ENCODE results near the gene NXF3.
"Not testable (repeated sequence)": the region's sequence is repeated elsewhere in the genome, so short reads cannot be mapped to it uniquely, and the experiment has no call there.

Gene NXF3, protein sequence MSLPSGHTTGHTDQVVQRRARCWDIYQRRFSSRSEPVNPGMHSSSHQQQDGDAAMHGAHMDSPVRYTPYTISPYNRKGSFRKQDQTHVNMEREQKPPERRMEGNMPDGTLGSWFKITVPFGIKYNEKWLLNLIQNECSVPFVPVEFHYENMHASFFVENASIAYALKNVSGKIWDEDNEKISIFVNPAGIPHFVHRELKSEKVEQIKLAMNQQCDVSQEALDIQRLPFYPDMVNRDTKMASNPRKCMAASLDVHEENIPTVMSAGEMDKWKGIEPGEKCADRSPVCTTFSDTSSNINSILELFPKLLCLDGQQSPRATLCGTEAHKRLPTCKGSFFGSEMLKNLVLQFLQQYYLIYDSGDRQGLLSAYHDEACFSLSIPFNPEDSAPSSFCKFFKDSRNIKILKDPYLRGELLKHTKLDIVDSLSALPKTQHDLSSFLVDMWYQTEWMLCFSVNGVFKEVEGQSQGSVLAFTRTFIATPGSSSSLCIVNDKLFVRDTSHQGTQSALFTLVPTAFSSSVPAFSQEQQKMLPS

DNA sequence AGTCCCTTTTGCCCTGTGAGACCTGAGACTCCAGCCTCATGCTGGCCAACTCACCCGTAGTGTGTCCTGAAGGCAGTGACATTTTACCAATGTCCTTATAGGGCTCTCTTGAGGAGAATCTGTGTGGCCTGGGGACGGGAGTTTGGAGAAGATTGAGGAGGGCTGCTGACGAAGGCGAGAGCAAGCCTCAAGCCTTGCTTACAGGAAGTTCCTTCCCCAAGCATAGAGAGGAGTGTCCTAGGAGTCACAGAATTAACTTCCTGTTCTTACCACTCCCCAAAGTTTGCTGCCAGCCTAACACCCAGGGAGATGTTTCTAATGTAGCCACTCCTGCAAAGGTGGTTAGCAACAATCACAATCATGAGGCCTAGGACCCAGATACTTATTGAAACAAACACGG lies at the start of gene NXF3:
Gene NXF3, minus strand, starts transcription at position 202 of the 400 bp plus-strand sequence. Its CDS starts 120 bp downstream, at position 82.
- no peak for DNase-seq (ENCODE audit: low read depth)

DNA sequence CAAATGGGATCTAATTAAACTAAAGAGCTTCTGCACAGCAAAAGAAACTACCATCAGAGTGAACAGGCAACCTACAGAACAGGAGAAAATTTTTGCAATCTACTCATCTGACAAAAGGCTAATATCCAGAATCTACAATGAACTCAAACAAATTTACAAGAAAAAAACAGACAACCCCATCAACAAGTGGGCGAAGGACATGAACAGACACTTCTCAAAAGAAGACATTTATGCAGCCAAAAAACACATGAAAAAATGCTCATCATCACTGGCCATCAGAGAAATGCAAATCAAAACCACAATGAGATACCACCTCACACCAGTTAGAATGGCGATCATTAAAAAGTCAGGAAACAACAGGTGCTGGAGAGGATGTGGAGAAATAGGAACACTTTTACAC lies 43.6 kb upstream of the NXF3 start:
- not testable (repeated sequence) for DNase-seq (ENCODE audit: low read depth)

DNA sequence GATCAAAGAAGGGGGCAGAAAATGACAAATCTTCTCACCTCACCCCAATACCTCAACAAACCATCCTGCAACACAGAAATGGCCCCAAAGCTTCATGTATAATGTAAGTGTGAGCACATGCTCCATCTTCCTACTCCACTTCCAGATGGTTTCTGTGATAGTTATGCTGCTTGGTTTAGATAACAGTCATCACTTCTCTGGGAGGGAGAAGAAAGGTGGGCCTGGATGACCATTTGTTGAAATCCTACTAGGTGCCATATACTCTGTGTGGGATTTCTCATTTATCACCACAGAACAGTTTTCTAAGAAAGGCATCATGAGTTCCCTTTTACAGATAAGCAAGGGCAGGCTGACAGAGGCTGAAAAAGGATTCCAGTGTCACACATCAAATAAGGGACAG lies 31.3 kb upstream of the NXF3 start:
- DNase-seq (ENCODE audit: low read depth) = no peak

DNA sequence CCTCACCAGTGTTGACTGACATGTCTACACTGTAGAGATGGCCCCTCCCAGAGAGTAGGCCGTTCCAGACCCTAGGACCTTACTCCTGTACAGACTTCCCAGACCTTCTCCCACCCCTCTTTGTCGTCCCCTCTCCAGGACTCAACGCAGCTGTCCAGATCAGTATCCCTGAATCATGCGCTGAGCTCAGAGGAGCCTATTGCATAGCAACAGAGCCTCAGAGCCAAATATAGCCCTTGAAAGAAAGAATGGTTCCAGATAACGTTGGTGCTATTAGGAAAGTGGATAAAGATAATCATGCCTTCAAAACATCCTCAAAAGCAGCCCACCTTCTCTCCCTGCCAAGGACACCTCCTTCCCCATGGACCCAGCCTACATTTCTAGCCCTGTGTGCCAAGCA lies 27.8 kb upstream of the NXF3 start:
- DNase-seq (ENCODE audit: low read depth) = no peak

DNA sequence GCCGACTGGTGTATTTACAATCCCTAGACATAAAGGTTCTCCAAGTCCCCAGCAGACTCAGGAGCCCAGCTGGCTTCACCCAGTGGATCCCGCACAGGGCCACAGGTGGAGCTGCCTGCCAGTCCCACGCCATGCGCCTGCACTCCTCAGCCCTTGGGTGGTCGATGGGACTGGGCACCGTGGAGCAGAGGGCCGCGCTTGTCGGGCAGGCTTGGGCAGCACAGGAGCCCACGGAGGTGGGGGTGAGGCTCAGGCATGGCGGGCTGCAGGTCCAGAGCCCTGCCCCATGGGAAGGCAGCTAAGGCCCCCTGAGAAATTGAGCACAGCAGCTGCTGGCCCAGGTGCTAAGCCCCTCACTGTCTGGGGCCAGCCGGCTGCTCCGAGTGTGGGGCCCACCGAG lies 24.0 kb upstream of the NXF3 start:
- DNase-seq (ENCODE audit: low read depth) = not testable (repeated sequence)

DNA sequence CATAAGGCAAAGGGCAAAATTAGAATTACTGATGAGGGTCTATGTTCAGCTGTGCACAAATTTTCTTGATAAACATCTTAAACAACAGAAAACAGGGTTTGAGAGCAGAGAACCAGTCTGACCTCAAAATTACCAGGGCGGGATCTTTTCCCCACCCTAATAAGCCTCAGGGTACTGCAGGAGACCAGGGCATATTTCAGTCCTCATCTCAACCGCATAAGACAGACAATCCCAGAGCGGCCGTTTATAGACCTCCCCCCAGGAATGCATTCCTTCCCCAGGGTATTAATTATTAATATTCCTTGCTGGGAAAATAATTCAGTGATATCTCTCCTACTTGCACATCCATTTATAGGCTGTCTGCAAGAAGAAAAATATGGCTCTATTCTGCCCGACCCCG lies 16.6 kb upstream of the NXF3 start:
- not testable (repeated sequence) for DNase-seq (ENCODE audit: low read depth)

DNA sequence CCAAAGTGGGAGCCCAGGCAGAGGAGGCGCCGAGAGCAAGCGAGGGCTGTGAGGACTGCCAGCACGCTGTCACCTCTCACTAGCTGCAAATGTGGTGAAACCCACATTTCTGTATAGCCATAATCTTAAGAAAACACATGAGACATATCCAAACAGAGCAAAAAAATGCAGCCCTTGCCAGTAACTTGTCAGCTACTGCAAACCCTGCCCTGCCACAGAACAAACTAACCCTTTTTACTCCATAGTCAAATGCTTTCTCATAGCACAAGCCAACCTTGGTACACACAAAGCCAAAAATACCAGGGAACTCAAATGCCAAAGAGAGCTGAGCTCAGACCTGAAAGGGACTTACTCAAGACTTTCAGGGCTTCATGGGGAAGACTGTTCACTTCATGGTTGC lies 14.9 kb upstream of the NXF3 start:
- no peak for DNase-seq (ENCODE audit: low read depth)

DNA sequence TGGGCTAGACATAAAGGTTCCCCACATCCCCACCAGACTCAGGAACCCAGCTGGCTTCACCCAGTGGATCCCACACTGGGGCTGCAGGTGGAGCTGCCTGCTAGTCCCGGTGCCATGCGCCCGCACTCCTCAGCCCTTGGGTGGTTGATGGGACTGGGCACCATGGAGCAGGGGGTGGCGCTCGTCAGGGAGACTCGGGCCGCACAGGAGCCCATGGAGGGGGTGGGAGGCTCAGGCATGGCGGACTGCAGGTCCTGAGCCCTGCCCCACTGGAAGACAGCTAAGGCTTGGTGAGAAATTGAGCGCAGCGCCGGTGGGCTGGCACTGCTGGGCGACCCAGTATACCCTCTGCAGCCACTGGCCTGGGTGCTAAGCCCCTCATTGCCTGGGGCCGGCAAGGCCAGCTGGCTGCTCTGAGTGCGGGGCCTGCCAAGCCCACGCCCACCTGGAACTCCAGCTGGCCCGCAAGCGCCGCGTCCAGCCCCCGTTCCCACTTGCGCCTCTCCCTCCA lies 14.3 kb upstream of the NXF3 start:
- DNase-seq (ENCODE audit: low read depth) = not testable (repeated sequence)

DNA sequence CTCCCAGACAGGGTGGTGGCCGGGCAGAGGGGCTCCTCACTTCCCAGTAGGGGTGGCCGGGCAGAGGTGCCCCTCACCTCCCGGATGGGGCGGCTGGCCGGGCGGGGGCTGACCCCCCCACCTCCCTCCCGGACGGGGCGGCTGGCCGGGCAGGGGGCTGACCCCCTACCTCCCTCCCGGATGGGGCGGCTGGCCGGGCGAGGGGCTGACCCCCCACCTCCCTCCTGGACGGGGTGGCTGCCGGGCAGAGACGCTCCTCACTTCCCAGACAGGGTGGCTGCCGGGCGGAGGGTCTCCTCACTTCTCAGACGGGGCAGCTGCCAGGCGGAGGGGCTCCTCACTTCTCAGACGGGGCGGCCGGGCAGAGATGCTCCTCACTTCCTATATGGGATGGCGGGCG lies 11.4 kb upstream of the NXF3 start:
- not testable (repeated sequence) for DNase-seq (ENCODE audit: low read depth)

DNA sequence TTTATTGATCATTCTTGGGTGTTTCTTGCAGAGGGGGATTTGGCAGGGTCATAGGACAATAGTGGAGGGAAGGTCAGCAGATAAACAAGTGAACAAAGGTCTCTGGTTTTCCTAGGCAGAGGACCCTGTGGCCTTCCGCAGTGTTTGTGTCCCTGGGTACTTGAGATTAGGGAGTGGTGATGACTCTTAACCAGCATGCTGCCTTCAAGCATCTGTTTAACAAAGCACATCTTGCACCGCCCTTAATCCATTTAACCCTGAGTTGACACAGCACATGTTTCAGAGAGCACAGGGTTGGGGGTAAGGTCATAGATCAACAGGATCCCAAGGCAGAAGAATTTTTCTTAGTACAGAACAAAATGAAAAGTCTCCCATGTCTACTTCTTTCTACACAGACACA lies 10.9 kb upstream of the NXF3 start:
- DNase-seq (ENCODE audit: low read depth) = not testable (repeated sequence)

DNA sequence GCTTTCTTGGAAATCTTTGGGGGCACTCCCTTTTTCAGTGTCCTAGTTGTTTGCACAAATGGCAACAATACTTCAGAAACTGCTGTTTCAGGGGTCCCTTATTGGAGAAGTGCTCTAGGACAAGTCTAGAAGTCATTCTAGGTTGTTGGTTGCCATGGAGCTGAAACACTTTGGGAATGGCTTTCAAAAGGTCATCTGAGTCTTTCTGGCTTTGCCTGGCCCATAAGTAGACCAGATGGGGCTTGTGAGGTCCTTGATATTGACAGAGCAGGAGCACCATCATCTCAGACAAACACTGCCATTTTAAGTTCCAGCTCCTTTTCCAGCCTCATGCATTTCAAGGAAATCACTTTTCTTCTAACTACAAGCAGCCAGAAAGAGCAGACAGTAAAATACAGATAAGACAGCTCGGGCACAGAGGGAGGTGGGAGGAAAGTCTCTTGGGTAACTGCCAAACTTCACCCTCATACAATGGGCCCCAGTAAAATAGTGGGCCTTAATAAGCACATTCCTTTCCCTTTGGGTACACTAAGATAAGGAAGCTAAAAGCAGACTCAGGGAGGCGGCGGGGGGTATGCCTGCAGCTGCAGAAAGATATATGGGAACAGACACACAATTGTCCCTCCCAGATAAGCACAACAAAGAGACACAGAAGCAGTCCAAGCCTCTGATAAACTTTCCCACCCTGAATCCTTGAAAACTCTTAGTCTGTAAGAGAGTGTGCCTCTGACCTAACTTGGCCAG lies 8.5 kb upstream of the NXF3 start:
- DNase-seq (ENCODE audit: low read depth) = no peak

DNA sequence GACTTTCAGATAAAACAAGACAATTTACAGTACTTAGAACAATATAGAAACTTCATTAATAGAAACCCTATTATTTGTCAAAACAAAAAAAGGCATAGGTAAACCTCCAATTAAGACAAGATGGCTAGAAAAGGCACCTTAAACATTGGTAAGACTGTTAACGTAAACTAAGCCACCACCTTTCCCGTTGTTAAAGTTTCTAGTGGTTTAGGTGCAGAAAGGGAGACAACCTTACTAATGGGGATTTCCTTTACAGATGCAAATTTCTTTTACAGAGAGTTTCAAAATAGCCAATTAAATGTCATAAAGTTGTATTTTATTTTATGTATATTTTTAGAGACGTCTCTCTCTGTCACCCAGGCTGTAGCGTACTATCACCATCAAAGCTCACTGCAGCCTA lies 7.5 kb upstream of the NXF3 start:
- no peak for DNase-seq (ENCODE audit: low read depth)

DNA sequence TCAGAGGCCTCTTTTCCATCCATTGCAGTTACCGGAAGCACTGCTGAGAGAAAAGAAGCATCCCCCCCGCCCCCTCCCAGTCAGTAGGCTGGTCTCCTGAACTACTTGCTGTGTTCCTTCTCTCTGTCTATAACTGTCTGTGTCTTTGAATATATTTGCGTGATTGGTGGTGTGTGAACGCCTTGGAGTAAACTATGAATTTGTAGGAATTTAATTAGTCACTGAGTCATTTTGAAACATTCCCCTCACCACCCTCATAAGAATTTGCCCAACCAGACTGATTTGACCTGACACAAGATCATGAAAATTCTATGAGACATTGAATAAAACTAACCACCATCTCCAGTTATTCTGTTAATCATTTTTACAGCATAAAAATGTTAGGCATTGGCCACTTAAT lies 6.7 kb upstream of the NXF3 start:
- no peak for DNase-seq (ENCODE audit: low read depth)

DNA sequence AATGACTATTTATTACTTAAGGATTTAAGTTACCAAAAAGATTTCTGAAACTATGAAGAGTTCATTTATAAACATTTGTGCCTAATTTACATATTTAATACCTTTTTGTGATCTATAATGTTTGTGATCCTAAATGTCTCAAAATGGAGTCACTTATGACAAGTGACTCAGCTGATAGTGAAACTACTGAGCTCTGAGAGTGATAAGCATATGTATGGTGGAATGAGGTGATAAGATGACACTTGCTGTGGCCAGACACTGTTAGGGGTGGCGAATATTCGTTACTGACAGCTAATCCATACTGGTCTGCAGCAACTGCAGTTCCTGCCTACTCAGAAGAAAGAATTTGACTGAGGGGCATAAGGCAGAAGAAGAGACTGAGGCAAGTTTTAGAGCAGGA lies 5.5 kb upstream of the NXF3 start:
- no peak for DNase-seq (ENCODE audit: low read depth)

DNA sequence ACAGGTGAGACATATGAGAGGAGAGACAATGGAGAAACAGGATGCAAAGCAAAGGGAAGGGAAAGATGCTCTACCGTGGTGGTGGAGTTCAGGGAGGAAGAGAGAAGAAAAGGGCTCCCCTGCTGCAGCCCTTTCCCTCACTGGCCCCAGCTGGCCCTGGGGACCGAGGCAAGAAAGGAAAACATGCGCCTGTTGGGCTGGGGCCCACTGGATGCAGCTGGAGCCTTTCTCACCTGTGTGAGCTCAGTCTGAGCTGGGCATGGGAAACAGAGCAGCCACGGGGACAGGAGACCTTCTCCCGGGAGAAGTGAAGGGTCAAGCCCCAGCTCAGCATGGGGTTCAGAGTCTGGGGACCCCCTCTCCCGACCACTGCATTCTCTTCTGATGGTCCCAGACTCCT lies 11.9 kb downstream of the NXF3 start:
- DNase-seq (ENCODE audit: low read depth) = no peak

DNA sequence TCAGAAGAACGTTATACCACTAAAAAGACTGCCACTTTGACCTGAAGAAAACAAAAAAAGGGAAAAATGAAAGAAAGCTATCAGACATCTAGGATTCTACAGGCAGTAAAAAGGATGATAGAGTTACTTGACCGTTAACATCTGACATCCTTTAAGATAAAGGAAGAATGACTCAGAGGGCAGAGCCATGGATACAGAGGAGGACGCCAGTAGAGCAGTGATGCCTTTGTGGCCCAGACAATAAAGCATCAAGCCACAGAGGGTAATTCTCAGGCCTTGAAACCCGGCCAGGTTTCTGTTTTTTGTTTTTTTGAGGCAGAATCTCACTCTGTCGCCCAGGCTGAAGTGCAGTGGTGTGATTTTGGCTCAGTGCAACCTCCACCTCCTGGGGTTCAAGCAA lies 19.5 kb downstream of the NXF3 start:
- DNase-seq (ENCODE audit: low read depth) = no peak

DNA sequence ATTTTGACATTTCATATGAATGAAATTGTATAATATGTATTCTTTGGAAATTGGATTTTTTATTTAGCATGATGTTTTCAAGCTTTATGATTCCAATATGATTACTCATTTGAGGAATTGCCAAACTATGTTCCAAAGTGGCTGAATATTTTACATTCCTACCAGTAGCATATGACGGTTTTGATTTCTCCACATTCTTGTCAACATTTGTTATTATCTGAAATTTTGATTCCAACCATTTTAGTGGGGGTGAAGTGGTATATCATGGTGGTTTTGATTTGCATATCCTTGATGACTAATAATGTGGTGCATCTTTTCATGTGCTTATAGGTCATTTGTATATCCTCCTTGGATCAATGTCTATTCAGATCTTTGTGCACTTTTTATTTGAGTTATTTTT lies 26.3 kb downstream of the NXF3 start:
- no peak for DNase-seq (ENCODE audit: low read depth)

DNA sequence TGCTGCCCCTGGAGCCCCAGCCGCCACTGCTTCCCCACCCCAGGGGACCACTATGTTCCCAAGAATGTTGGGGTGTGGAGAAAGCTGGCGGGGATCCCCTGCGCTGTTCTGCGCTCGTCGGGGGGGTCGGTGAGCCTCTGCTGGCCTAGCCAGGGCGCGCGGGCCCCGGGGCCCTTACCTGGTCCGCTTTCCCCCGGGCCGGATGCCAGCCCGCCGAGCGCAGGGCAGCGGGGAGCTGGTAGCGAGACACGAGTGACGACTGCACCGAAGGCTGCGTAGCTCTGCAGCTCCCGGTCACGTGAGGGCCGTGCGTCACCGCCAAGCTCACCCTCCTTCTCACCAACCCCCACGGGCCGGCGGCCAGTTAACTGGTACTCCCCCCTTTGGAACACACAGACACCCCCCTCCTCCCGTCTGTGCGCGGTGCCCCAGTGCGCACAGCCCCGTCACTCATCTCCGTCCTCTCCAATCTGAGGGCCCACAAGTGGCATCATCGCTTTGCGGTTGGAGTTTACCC lies 29.0 kb downstream of the NXF3 start, which contains the start of gene BEX1:
Gene BEX1, minus strand, starts transcription at position 254 of the 517 bp plus-strand sequence. CDS start 897 bp downstream, outside the sequence.
- DNase-seq (ENCODE audit: low read depth) = no peak

DNA sequence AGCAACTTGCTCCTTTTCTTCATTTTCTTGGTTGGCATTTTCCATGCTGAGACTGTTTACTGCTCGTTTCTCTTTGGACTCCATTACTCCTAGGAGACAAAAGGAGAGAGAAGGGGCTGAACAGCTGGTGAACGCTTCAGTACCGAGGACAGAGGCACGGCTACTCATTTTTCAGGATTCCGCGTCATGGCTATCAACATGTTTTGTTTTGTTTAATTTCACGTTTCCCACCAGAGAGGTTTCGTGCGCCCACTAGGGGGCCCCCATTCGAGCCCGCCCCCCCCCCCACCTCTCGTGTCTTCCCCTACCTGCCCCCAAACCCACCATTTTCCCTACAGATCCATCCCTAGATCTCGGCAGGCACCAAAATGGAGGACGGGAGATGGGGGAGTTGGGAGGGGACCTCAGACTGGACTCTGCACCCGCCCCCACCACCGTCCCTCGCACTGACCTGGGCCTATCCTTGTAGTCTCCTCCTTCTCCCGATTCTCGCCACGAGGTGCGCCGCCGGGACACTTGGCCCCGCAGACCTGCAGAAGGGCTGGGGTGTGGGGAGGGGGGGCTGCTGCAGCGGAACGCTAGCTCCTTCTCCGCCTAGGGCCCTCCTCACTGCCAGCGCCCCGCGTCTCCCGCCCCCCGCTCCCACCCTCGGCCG lies 29.6 kb downstream of the NXF3 start:
- DNase-seq (ENCODE audit: low read depth) = no peak

DNA sequence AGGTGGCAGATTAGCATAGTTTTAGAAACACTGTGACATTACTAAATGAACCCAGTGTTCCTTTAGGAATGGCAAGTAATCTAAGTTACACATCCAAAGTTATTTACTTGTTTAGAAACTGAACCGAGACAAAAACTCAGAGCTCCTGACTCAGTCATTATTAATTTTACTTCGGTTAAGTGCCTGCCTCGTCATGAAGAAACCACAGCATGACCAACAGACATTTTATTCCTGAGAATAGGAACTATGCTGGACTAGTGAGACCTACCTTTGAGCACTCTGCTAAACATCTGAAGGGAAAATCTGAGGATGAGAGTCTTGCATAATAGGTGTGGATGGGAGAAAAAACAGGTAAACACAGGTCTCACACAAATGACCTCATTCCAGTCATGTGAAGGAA lies 31.5 kb downstream of the NXF3 start:
- no peak for DNase-seq (ENCODE audit: low read depth)

DNA sequence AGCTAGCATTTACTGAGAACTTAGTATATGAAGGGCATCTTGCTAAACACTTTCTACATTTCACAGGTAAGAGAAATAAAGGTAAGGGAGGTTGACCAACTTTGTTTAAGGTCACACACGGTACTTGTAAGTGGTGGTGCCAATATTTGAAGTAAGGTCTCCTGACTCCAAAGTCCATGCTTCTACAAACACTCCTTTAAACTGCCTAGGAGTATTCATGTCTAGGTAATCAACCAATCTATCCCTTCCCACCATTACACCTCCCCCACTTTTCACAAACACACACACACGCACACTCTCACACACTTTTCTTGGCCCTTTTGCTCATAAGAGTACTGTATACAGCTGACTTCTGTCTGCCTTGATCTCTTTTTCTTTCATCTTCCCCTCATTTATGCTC lies 36.0 kb downstream of the NXF3 start:
- no peak for DNase-seq (ENCODE audit: low read depth)

DNA sequence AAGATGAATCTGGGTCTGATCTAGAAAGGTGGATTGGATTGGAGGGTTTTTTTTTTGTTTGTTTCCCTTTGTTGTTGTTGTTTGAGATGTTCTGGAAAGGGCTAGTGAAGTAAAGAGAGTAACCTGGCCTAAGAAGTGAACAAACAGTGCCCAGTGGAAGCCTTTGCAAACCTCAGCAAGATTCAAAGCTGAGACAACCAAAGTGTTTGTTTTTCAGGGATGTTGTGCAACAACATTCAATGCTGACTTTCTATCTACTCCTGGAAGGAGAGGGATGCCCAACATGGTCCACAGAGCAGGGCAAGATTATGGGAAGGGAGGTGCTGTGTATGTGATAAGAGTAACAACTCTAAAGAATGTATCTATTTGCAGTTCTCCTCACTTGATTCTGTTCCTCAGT lies 40.3 kb downstream of the NXF3 start:
- no peak for DNase-seq (ENCODE audit: low read depth)
